NCI-H345 treated with DMSO at 0.1 percent for 48 hours (cell line): ENCODE measurements around the gene SLC5A4.
"Not testable (repeated sequence)": the region's sequence is repeated elsewhere in the genome, so short reads cannot be mapped to it uniquely, and the experiment has no call there.

Source experiments
- DNase-seq: peaks from one replicate; lab custom pipeline; 2025; ENCODE audit not compliant: unreplicated experiment; lab: John Stamatoyannopoulos, UW

SLC5A4 gene

GRCh38 chr22:32202161-32202538 is 53.0 kb downstream of the SLC5A4 start:
- DNase-seq = no peak

- DNase-seq = no peak
Measured at GRCh38 chr22:32200752-32201151, 54.4 kb downstream of the SLC5A4 start.

GRCh38 chr22:32199961-32200360 is 55.2 kb downstream of the SLC5A4 start:
- no peak for DNase-seq

DNA sequence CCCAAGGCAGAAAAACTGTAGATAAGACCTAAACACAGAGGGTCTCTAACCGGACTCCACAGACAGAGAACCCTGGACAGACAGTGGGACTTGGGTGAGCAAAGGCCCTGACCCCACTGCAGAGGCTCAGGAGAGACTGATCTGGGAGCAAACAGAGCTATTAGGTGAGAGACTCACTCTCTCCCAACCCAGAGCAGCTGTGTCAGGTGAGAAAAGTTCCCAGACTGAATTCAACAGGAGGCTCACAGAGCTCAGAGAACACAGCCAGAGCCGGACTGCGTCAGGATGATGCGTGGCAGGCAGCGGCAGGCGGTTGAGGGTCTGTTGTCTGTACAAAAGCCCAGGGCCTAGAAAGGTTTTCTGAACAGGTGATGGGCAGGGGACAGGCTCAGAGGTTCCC is 55.8 kb downstream of the SLC5A4 start:
- DNase-seq = no peak

DNA sequence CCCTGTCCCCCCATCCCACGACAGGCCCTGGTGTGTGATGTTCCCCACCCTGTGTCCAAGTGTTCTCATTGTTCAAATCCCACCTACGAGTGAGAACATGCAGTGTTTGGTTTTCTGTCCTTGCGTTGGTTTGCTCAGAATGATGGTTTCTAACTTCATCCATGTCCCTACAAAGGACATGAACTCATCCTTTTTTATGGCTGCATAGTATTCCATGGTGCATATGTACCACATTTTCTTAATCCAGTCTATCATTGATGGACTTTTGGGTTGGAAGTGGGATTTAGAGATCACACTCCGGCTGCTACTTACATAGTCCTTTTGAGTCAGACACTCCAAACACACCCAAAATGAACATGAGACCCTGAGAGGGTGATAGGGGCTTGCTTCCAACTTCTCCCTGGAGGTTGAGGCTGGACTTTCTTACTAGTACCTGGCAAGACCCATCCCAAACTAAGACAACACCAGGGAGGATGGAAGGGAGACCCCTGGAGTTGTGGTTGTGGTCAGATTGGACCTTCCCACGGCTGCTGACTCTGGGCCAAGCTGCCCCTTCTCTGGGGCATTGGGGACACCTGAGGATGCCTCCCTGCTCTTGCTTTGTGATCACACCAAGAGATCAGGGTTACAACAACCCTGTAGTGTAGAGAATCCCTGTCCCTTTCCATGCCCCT is 57.5 kb downstream of the SLC5A4 start:
- DNase-seq = not testable (repeated sequence)

- not testable (repeated sequence) for DNase-seq
Measured at GRCh38 chr22:32195900-32196299, 59.2 kb downstream of the SLC5A4 start.

- not testable (repeated sequence) for DNase-seq
Measured at GRCh38 chr22:32193346-32193745, 61.8 kb downstream of the SLC5A4 start.

- DNase-seq = not testable (repeated sequence)
Measured at GRCh38 chr22:32191021-32191420, 64.1 kb downstream of the SLC5A4 start.

GRCh38 chr22:32185821-32186220 is 69.3 kb downstream of the SLC5A4 start:
- no peak for DNase-seq

DNA sequence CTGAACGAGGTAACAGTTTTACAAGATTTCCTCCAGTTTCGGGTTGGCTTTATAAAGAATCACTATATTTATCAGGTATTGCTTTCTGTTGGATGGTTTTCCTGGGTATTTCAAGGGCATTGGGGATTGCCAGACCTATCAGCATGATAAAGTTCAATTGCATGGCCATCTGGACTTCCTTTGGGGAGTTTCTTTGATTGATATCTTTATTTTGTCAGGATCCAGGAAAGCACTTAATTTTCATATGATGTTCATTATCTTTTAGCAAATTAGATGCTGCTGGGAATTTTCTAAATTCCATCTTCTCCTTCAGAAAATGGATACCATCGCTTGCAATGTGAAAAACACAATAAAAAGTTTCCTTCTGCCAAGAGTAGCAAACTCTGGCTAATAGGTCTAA is 71.5 kb downstream of the SLC5A4 start:
- no peak for DNase-seq

DNA sequence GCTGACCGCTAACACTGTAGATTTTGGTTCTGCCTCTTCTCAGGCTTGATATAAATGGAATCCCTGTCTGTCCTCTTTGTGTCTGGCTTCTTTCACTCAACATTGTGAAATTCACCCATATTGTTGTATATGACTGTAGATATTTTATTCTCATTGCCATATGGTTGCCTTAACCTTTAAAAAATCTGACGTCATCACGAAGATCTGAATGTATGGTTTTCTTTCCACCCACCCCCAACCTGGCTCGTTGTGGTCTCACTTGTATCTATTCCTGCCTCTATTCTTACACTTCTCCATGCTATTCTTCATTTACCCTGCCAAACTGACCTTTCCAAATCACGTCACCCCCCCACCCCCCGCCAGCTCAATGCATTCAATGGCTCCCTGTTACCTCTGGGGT is 74.1 kb downstream of the SLC5A4 start:
- no peak for DNase-seq

- no peak for DNase-seq
Measured at GRCh38 chr22:32177221-32177765, 77.9 kb downstream of the SLC5A4 start.

DNA sequence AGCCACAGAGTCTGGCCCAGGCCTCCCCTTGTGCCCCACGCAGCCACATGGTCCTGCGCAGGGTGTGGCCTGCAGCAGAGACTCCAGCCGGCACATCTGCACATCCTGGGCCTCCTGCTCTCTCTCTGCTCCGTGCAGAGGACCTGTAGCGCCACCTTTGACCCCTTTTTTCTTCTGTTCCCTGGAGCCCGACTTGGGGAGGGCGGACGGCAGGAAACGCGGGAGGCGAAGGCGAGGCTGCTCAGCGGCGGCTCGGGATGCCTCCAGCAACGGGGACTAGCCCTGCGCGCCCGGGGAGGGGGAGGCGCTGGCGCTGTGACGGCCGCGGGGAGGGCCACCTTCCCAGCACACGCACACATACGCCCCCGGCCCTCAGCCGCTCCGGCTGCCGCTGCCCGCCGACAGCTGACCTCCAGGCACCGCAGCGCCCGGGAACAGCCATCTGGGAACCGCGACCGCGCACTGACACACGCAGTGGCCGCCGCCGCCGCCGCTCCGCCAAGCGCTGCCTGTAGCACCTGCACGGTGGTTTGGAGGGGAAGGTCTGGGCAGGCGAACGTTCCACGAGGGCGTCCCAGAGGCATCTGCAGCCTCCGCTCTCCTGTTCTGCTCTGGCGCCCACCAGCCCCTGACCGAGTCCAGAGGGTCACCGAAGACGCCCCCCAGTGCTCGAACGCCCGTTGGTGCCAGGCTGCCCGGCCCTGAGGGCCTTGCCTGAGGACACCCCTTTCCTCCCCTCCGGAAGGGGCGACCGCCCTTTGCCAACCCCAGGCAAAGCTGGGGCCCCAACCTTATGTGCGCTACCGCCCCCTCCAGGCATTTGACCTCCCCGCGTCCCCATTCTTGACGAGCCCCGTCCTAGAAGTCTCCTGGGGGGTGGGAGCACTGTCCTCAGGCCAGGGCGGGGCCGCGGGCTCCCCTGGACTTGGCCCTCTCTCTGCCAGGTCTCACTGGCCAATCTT is 79.2 kb downstream of the SLC5A4 start:
- DNase-seq = no peak

GRCh38 chr22:32175115-32175514 is 80.0 kb downstream of the SLC5A4 start:
- no peak for DNase-seq
